Uterus (tissue), 4 donors: ENCODE measurements around the gene NYAP1. TPM values are rescaled to one million over a fixed set of nuclear protein-coding genes. Genes with fewer than 3 reads are reported as not detected.
"Not testable (repeated sequence)": the region's sequence is repeated elsewhere in the genome, so short reads cannot be mapped to it uniquely, and the experiment has no call there.

ENCODE experiments used
- DNase-seq, 2 donors: peaks; one replicate each; pipeline ENCODE4 v3.0.0-alpha.2; 2019 to 2020
- H3K27ac ChIP-seq, 2 donors: fragments of 200-600 bp; sonication (generic); 1 replicate in 1 of 2; 2 replicates in 1 of 2; pipeline ENCODE4 v1.5.1; 2016 to 2018
- H3K27me3 ChIP-seq, 2 donors: fragments of 200-600 bp; sonication (generic); one replicate each; pipeline ENCODE4 v1.5.1; 2018 to 2019; ENCODE audit warnings: control low read depth in 1 of 2
- H3K36me3 ChIP-seq, 2 donors: fragments of 200-600 bp; sonication (generic); one replicate each; pipeline ENCODE4 v1.5.1; 2019; ENCODE audit warnings: control low read depth in 1 of 2
- H3K4me1 ChIP-seq, 2 donors: fragments of 200-600 bp; sonication (generic); one replicate each; pipeline ENCODE4 v1.5.1; 2018 to 2019; ENCODE audit warnings: control low read depth in 1 of 2
- H3K4me3 ChIP-seq, 2 donors: fragments of 200-600 bp; sonication (generic); 1 replicate in 1 of 2; 2 replicates in 1 of 2; pipeline ENCODE4 v1.5.1; 2018 to 2019; ENCODE audit warnings: mild to moderate bottlenecking in 1 of 2
- H3K9me3 ChIP-seq, 2 donors: fragments of 200-600 bp; sonication (generic); one replicate each; pipeline ENCODE4 v1.5.1; 2019; ENCODE audit warnings: control low read depth in 1 of 2
- CTCF ChIP-seq, 4 experiments: fragments of 200-600 bp in 2 of 4; fragments of 450-650 bp in 2 of 4; sonication (generic) in 2 of 4; IDR thresholded peaks; one replicate each; pipeline ENCODE4 v1.5.1; 2016 to 2019; ENCODE audit warnings: antibody characterized with exemption in 4 of 4, mild to moderate bottlenecking in 2 of 4, moderate library complexity in 1 of 4
- POLR2A ChIP-seq, 2 donors: fragments of 450-650 bp; IDR thresholded peaks; one replicate each; pipeline ENCODE4 v1.6.1; 2016; ENCODE audit warnings: antibody characterized with exemption in 2 of 2, mild to moderate bottlenecking in 1 of 2, moderate library complexity in 1 of 2
- intact Hi-C: fragments of 100-400 bp; cut with DNase I; formaldehyde crosslinking; loops from one replicate; pipeline ENCODE4 v1.15.1; 2023; ENCODE audit warnings: low total_unique reads
- small RNA-seq: library from RNA; depleted of rRNA; stranded (forward); fragments of <200 nt; gene quantifications from one replicate; pipeline ENCODE3, GENCODE V24; 2016
- total RNA-seq, 4 donors: library from RNA; depleted of rRNA in 3 of 4; stranded (reverse); fragments of >200 nt in 3 of 4; gene quantifications; one replicate each; pipeline versions ENCODE4 v1.1.0 to v1.2.4, GENCODE V29; 2014 to 2023
- donor health status: DM: yes; HTN: yes; CAD: no.

Gene NYAP1
- total RNA-seq, 4 donors from 2014 or later, result 0.29 to 6.5 (median 2.4) TPM

DNA sequence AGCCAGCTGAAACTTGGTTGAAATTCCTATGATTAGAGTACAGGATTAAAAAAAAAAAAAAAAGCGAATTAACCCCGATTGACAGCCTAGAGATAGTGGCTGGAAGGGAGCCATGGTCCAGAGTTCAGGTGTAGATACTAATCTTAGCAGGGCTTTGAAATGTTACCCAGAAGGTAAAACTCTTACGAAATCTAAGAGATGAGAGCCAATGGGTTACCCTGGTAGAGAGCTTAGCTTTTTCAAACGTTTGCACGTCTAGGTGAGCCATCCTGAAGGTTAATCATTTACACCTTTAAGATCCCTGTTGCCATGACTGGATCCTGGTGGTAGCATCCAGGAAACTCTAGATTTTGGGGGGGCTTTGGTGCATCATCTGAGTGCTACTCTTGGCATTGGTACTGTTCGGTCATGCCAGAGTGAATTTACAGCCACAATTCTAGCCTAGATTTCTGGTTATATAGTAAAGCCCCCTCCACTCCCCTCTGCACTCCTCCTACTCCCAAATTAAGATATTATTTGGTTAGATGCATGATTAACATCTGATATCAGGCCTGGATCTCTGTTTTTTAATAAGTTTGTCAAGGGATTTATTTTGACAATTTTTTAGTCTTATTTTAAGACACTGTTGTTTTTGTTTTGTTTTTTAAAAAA, 56.5 kb downstream of the NYAP1 start:
- H3K4me3 ChIP-seq, result peak overlapping the region; percentile 77 to 78
- DNase-seq, result no peak
- no peaks in the 10 kb centered on the region for H3K9me3 ChIP-seq
- H3K27me3 ChIP-seq, result no peaks in the 10 kb centered on the region
- TF ChIP-seq CTCF (IDR thresholded peaks at IDR 0.05) (no peak), POLR2A (IDR thresholded peaks at IDR 0.05) (no peak)
- intact Hi-C loops, result no loop called here
- no peaks in the 10 kb centered on the region for H3K36me3 ChIP-seq
- H3K4me1 ChIP-seq, result peaks cover 11 to 13% of the 10 kb centered on the region in 2 donors
- peak overlapping the region; percentile 44 to 82 for H3K27ac ChIP-seq

GRCh38 chr7:100541309-100541708, 57.6 kb downstream of the NYAP1 start:
- H3K36me3 ChIP-seq, intact Hi-C loops, DNase-seq, H3K4me3 ChIP-seq, H3K27me3 ChIP-seq, H3K9me3 ChIP-seq: not testable (repeated sequence)
- Histone ChIP-seq H3K27ac (peak overlapping the region; percentile 90 to 98), H3K4me1 (peaks cover 11 to 13% of the 10 kb centered on the region in 2 donors)

GRCh38 chr7:100543586-100543985, 59.9 kb downstream of the NYAP1 start:
- no peak for DNase-seq
- TF ChIP-seq CTCF (IDR thresholded peaks at IDR 0.05), result no peak
- no peaks in the 10 kb centered on the region for H3K27me3 ChIP-seq
- H3K4me3 ChIP-seq, result no peak overlapping the region
- peak overlapping the region; percentile 90 to 98 for H3K27ac ChIP-seq
- no peaks in the 10 kb centered on the region for H3K9me3 ChIP-seq
- intact Hi-C loops, result no loop called here
- peaks cover 28 to 30% of the 10 kb centered on the region in 2 donors for H3K4me1 ChIP-seq
- H3K36me3 ChIP-seq, result no peaks in the 10 kb centered on the region

DNA sequence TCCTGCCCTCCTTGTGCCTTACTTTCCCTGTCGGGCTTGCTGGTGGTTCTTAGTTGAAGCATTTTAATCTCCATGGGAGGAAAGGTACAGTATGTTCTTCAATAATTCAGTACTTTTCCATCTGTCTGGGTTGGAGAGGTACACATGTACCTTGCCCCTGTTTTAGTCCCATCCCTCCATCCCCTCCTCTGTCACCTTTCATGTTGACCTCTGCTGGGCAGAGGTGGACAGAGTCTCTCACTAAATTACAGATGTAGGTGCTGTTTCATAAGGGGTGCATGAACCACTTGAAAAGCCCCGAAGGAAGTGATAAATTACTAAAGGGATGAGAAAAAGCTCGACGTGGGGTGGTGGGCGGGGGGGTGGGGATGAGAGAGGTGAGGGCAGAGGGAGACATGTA, 60.7 kb downstream of the NYAP1 start:
- intact Hi-C loops, result no loop called here
- no peaks in the 10 kb centered on the region for H3K36me3 ChIP-seq
- no peak overlapping the region for H3K4me3 ChIP-seq
- peak overlapping the region; percentile 90 to 98 for H3K27ac ChIP-seq
- no peaks in the 10 kb centered on the region for H3K9me3 ChIP-seq
- no peaks in the 10 kb centered on the region for H3K27me3 ChIP-seq
- no peak for DNase-seq
- TF ChIP-seq CTCF (IDR thresholded peaks at IDR 0.05) (no peak), POLR2A (IDR thresholded peaks at IDR 0.05) (no peak)
- H3K4me1 ChIP-seq, result peaks cover 30% of the 10 kb centered on the region in 2 donors

Small RNAs within 50 kb of the gene (small RNA-seq; reads per million reads assigned to genes)
- not detected for gene RN7SL416P

Other genes starting within 250 kb of the NYAP1 start
- gene SPDYE3, start 176.2 kb upstream of the NYAP1 start, total RNA-seq, result not detected
- gene PILRB, start 125.8 kb upstream of the NYAP1 start, total RNA-seq, result 10 to 100 TPM; 13.4 to 66.1 (median 56.3) TPM
- gene PILRA, start 110.4 kb upstream of the NYAP1 start, total RNA-seq, result 10 to 100 TPM in 1 of 4 donors, 1 to 10 TPM in 3; 3.3 to 20.6 (median 6.7) TPM
- gene ZCWPW1, start 55.2 kb upstream of the NYAP1 start, total RNA-seq, result 1 to 10 TPM in 3 of 4 donors, not detected in 1; 1.5 to 6.1 (median 5.2) TPM
- gene MEPCE, start 54.1 kb upstream of the NYAP1 start, total RNA-seq, result 10 to 100 TPM; 21.2 to 44.2 (median 30.2) TPM
- 10 to 100 TPM in 2 of 4 donors, 1 to 10 TPM in 2; 7.4 to 39.7 (median 17.8) TPM for gene PPP1R35, start 47.4 kb upstream of the NYAP1 start, total RNA-seq
- 10 to 100 TPM in 1 of 4 donors, 1 to 10 TPM in 2, not detected in 1; 1.4 to 22.1 (median 1.8) TPM for gene SPACDR, start 19.7 kb upstream of the NYAP1 start, total RNA-seq
- 10 to 100 TPM; 17.6 to 40.3 (median 19.5) TPM for gene TSC22D4, start 4.7 kb upstream of the NYAP1 start, total RNA-seq
- gene AGFG2, start 55.3 kb downstream of the NYAP1 start, total RNA-seq, result 10 to 100 TPM in 3 of 4 donors, 1 to 10 TPM in 1; 6.8 to 64.4 (median 20.4) TPM
- 1 to 10 TPM in 1 of 4 donors, under 1 TPM in 1, not detected in 2; 0.69 to 6.0 TPM for gene SAP25, start 90.0 kb downstream of the NYAP1 start, total RNA-seq
- gene LRCH4, start 102.2 kb downstream of the NYAP1 start, total RNA-seq, result 100 to 1,000 TPM in 1 of 4 donors, 10 to 100 TPM in 3; 11.5 to 179 (median 56.8) TPM
- gene FBXO24, start 102.4 kb downstream of the NYAP1 start, total RNA-seq, result 1 to 10 TPM in 2 of 4 donors, not detected in 2; 2.9 to 4.9 TPM
- gene PCOLCE, start 118.4 kb downstream of the NYAP1 start, total RNA-seq, result 100 to 1,000 TPM in 1 of 4 donors, 10 to 100 TPM in 2, 1 to 10 TPM in 1; 6.2 to 151 (median 57.8) TPM
- 10 to 100 TPM in 2 of 4 donors, 1 to 10 TPM in 2; 1.3 to 35.3 (median 15.1) TPM for gene MOSPD3, start 128.6 kb downstream of the NYAP1 start, total RNA-seq
- gene TFR2, start 157.6 kb downstream of the NYAP1 start, total RNA-seq, result 1 to 10 TPM in 1 of 4 donors, under 1 TPM in 1, not detected in 2; 0.43 to 2.0 TPM
- not detected for gene ACTL6B, start 172.5 kb downstream of the NYAP1 start, total RNA-seq
- 100 to 1,000 TPM in 2 of 4 donors, 10 to 100 TPM in 2; 72.0 to 245 (median 94.3) TPM for gene GNB2, start 189.8 kb downstream of the NYAP1 start, total RNA-seq
- gene GIGYF1, start 210.3 kb downstream of the NYAP1 start, total RNA-seq, result 10 to 100 TPM in 3 of 4 donors, 1 to 10 TPM in 1; 9.7 to 90.9 (median 31.9) TPM
- 10 to 100 TPM; 16.4 to 53.8 (median 23.8) TPM for gene POP7, start 222.2 kb downstream of the NYAP1 start, total RNA-seq
- 1 to 10 TPM in 1 of 4 donors, not detected in 3; 1.1 TPM for gene EPO, start 236.5 kb downstream of the NYAP1 start, total RNA-seq
- under 1 TPM in 1 of 4 donors, not detected in 3; 0.07 TPM for gene ZAN, start 249.7 kb downstream of the NYAP1 start, total RNA-seq